Lung (tissue), 12 donors: ENCODE measurements around the gene EPS8. TPM values are rescaled to one million over a fixed set of nuclear protein-coding genes. Genes with fewer than 3 reads are reported as not detected.

ENCODE experiments used
- ATAC-seq: fragments of 200-7000 bp; cut with Tn5 transposase; one replicate; pipeline ENCODE4 v1.9.1; 2020; ENCODE audit warnings: moderate number of reproducible peaks; ENCODE audit not compliant: insufficient read depth, low FRiP score
- DNase-seq, 3 donors: peaks; one replicate each; pipeline ENCODE4 v3.0.0-alpha.2; 2013 to 2017
- H3K27ac ChIP-seq, 2 donors: one replicate each; pipeline ENCODE4 v1.5.1; 2013; ENCODE audit warnings: mild to moderate bottlenecking in 2 of 2, moderate library complexity in 2 of 2, control low read depth in 1 of 2, inconsistent platforms in 1 of 2, low read depth in 1 of 2, low read length in 1 of 2
- H3K27me3 ChIP-seq, 3 donors: one replicate each; pipeline ENCODE4 v1.5.1; 2013; ENCODE audit warnings: low read length in 2 of 3; ENCODE audit not compliant: control insufficient read depth in 3 of 3, insufficient read depth in 3 of 3
- H3K36me3 ChIP-seq, 4 donors: one replicate each; pipeline ENCODE4 v1.5.1; 2013; ENCODE audit warnings: low read length in 4 of 4, mild to moderate bottlenecking in 1 of 4, moderate library complexity in 1 of 4; ENCODE audit not compliant: control insufficient read depth in 4 of 4, insufficient read depth in 4 of 4
- H3K4me1 ChIP-seq, 5 donors: one replicate each; pipeline ENCODE4 v1.5.1; 2013; ENCODE audit warnings: low read length in 5 of 5, mild to moderate bottlenecking in 2 of 5, moderate library complexity in 1 of 5; ENCODE audit not compliant: control insufficient read depth in 5 of 5, insufficient read depth in 5 of 5
- H3K4me3 ChIP-seq: one replicate; pipeline ENCODE4 v1.5.1; 2013; ENCODE audit warnings: mild to moderate bottlenecking, control low read depth, moderate library complexity
- H3K9ac ChIP-seq, 2 donors: one replicate each; pipeline ENCODE4 v1.5.1; 2013; ENCODE audit warnings: low read length in 2 of 2, control low read depth in 1 of 2; ENCODE audit not compliant: insufficient read depth in 1 of 2
- H3K9me3 ChIP-seq, 4 donors: one replicate each; pipeline ENCODE4 v1.5.1; 2013; ENCODE audit warnings: low read length in 3 of 4, mild to moderate bottlenecking in 1 of 4, moderate library complexity in 1 of 4; ENCODE audit not compliant: control insufficient read depth in 4 of 4, insufficient read depth in 3 of 4
- WGBS, 2 donors: extraction: QIAGEN DNeasy Blood & Tissue Kit; methylation state at CpG; one replicate each; pipeline ENCODE4 v1.1.7; 2013; 5-methylcytosine and 5-hydroxymethylcytosine counted together
- polyA plus RNA-seq, 2 donors: library from polyadenylated mRNA; stranded (reverse); fragments of 200-250 nt; gene quantifications; one replicate each; pipeline ENCODE4 v1.2.1, GENCODE V29; 2013
- total RNA-seq, 2 donors: library from RNA; depleted of rRNA in 1 of 2; stranded (reverse); fragments of >200 nt in 1 of 2; gene quantifications; one replicate each; pipeline ENCODE4 v1.2.1, GENCODE V29; 2014 to 2021
- TF ChIP-seq, protein P1 (sequence below): IDR thresholded peaks from 2 replicates; pipeline ENCODE4 v1.5.1; 2012; ENCODE audit warnings: mild to moderate bottlenecking; ENCODE audit errors: control extremely low read depth, extremely low read depth
- donor health status: control.
- donor health status: control.
- donor health status: Bipolar disorder and iron deficiency.
- donor health status: healthy.
- donor health status: DM: yes; HTN: yes; CAD: no.

Gene EPS8
- total and polyA plus RNA-seq, 4 donors: 30.1 to 153 (median 48.9) TPM

DNA sequence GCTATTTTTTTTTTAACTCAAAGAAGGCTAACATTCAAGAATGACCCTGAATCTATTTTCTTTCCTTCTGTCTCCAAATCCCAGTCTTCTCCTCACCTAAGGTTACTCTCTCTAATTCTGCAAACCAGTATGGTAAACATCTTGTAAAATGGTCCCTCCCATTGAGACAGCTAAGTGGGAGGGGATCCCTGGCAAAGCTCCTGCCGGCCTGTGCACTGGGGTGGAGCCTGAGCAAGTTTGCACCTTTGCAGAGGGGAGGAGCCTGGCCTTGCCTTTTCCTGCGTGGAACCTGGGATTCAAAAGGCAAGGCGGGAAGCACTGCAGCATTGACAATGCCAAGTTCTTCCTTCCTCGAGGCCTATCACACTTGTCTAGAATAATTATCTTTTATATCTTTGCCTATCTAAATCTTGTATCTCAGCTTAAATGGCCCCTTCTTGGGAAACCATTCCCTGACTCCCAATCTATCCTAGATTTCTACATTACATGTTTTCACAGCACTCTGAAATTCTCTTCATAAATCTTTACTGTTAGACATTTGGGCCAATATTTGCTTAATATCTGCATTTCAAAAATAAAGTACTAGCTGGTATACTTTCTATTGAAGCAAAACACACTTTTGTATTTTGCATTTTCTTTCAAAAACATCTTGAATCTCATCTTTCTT is 83.0 kb downstream of the EPS8 start:
- no peaks in the 10 kb centered on the region for H3K36me3 ChIP-seq
- H3K4me3 ChIP-seq: no peak overlapping the region
- no peak overlapping the region for H3K9ac ChIP-seq
- no peaks in the 10 kb centered on the region for H3K9me3 ChIP-seq
- H3K4me1 ChIP-seq: peaks cover 0 to 5% (median 0%) of the 10 kb centered on the region in 5 donors
- DNase-seq: no peak
- TF ChIP-seq, protein P1, sequence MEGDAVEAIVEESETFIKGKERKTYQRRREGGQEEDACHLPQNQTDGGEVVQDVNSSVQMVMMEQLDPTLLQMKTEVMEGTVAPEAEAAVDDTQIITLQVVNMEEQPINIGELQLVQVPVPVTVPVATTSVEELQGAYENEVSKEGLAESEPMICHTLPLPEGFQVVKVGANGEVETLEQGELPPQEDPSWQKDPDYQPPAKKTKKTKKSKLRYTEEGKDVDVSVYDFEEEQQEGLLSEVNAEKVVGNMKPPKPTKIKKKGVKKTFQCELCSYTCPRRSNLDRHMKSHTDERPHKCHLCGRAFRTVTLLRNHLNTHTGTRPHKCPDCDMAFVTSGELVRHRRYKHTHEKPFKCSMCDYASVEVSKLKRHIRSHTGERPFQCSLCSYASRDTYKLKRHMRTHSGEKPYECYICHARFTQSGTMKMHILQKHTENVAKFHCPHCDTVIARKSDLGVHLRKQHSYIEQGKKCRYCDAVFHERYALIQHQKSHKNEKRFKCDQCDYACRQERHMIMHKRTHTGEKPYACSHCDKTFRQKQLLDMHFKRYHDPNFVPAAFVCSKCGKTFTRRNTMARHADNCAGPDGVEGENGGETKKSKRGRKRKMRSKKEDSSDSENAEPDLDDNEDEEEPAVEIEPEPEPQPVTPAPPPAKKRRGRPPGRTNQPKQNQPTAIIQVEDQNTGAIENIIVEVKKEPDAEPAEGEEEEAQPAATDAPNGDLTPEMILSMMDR: no peak
- no peak for ATAC-seq
- WGBS, 2 donors: 66 to 82% methylated on average over 4 of the region's 4 CpGs
- H3K27ac ChIP-seq: no peak overlapping the region
- H3K27me3 ChIP-seq: no peaks in the 10 kb centered on the region

DNA sequence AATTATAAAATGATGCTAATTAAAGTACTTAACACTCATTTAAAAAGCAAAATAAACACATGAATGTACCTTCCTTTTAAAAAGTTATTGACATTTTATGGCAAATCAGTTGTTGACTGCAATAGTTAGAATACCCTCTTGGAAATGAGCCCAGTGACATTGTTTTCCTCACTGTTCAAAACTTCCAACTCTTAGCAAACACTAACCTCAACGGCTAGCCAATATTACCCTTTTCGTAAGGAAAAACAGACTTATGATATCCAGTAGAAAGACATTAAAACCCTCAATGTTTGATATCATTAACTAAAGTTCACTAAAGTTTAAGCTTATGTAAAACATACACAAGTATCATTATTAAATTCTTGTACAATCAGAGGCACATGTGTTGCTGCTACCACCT is 83.6 kb downstream of the EPS8 start:
- TF ChIP-seq, protein P1: no peak
- no peak overlapping the region for H3K27ac ChIP-seq
- ATAC-seq: no peak
- H3K36me3 ChIP-seq: no peaks in the 10 kb centered on the region
- H3K9me3 ChIP-seq: no peaks in the 10 kb centered on the region
- H3K9ac ChIP-seq: no peak overlapping the region
- H3K4me3 ChIP-seq: no peak overlapping the region
- no peaks in the 10 kb centered on the region for H3K27me3 ChIP-seq
- no peak for DNase-seq
- 58 to 85% methylated on average over 2 of the region's 2 CpGs for WGBS, 2 donors
- peaks cover 0 to 5% (median 0%) of the 10 kb centered on the region in 5 donors for H3K4me1 ChIP-seq

DNA sequence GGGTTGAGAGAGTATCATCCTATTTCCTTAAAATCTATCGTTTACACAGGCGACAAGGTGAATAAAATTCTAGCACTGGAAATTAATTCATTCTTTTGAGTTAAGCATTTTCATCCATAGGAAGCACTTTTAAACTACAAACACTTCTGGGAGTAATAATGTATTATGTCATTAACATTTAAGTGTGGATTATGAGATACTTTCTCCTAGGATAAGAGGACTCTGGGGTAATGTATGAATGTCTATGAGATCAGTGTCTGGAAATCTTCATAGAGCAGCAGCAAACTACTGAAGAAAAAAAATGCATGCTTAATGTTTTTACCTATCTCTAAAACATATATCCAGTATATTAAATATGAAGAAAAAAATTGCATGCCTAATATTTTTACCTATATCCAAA is 86.9 kb downstream of the EPS8 start:
- TF ChIP-seq, protein P1: no peak
- Histone ChIP-seq H3K9ac (no peak overlapping the region), H3K27ac (no peak overlapping the region), H3K4me3 (no peak overlapping the region), H3K9me3 (no peaks in the 10 kb centered on the region), H3K36me3 (no peaks in the 10 kb centered on the region), H3K4me1 (peaks cover 0 to 5% (median 0%) of the 10 kb centered on the region in 5 donors), H3K27me3 (no peaks in the 10 kb centered on the region)
- 64 to 82% methylated on average over 2 of the region's 2 CpGs for WGBS, 2 donors
- DNase-seq (no peak), ATAC-seq (no peak)
